ENCODE data around the gene AP4S1.

- no peak for TF ChIP-seq TAF1 (IDR thresholded peaks at IDR 0.05; ENCODE audit: low read depth, low read length)
- no peak for TF ChIP-seq POLR2A (IDR thresholded peaks at IDR 0.05; ENCODE audit: low read depth, low read length)
- TF ChIP-seq POLR2AphosphoS5 (IDR thresholded peaks at IDR 0.05; ENCODE audit: low read depth, low read length) = no peak
These were observed 66.8 kb downstream of the AP4S1 start for GRCh38 chr14:31092160-31092708.
